ENCODE measurements around the gene ZNF142. TPM values are rescaled to one million over a fixed set of nuclear protein-coding genes. Genes with fewer than 3 reads are reported as not detected.

ZNF142 gene
- total and polyA plus RNA-seq, 4 donors = 10.8 to 25.8 (median 19.2) TPM

DNA sequence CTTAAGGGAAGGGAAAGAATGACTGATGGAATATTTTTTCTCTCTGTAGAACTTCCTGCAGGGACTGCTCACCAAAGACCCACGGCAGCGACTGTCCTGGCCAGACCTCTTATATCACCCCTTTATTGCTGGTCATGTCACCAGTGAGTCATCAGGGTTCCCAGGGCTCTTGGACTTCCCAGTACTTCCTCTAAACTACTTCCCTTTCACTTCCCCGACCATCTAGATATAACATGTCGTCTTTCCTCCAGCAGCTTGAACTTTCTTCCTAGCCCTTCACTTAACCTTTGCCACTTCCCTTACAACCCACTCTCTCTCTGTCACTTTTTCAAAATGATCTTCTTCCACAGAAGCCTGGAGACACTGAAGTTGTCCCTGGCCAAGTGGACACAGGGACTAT, 19.7 kb upstream of the ZNF142 start:
- Histone ChIP-seq H3K4me3 (ENCODE audit: low read depth, low read length) (no peak overlapping the region), H3K9me3 (ENCODE audit: control insufficient read depth, insufficient read depth, low read length) (no peaks in the 10 kb centered on the region), H3K27me3 (ENCODE audit: control insufficient read depth, insufficient read depth, low read length) (no peaks in the 10 kb centered on the region), H3K36me3 (ENCODE audit: control insufficient read depth, insufficient read depth, low read length) (peaks cover 63% of the 10 kb centered on the region), H3K4me1 (ENCODE audit: control insufficient read depth, insufficient read depth, low read length) (no peaks in the 10 kb centered on the region), H3K27ac (ENCODE audit: low read depth, low read length) (no peak overlapping the region)
- WGBS (ENCODE audit: insufficient coverage) = 88% methylated on average over 4 of the region's 4 CpGs
- no peak for DNase-seq (ENCODE audit: low read depth in 4 of 6, low spot score in 6 of 6)

DNA sequence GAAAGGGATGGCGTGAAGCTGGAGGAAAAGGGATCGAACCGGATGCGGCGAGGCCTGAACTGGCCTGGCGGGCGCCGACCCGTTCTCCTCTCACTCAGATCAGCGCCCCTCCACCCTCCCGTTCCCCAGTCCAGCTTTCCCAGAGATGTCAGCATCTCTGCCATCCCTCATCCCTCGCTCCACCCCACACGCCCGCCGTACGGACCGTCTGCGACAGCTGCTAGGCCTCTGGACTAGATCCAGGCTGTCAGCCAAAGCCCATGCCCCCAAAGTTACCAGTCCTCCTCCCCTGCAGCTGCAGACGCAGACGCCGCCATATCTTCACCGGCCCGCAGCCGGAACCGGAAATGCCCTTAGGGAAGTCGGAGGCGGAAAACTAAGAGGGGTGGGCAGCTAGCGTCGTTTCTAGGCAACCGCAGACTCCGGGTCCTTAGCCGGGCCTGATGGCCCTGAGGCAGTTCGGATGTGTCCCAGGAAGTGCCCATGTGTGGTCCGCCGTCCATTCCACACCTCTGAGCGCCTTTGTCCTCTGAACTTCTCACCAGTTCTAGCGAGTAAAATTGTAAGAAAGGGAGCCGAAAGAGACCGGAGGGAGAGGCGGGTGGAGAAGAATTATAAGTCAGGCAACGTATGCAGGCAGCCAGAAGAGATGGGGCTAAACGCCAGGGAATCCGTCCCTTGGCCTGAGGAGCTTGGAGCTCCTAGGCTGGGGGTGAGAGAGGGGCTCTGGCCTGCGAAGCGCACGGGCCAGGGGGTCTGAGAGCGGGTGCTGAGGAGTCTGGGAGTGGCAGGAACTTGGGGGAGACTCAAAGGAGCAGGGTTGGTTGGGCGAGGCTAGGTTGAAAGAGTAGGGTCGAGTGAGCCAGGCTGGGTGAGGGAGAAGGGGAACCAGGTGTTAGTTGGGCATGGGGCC, 12.5 kb upstream of the ZNF142 start, which contains the start of the genes RNF25 and STK36:
Gene RNF25, minus strand, starts transcription at position 349 of the 913 bp plus-strand sequence. Its CDS starts 32 bp downstream, at position 317.
Gene STK36, plus strand, starts transcription at position 433 of the 913 bp plus-strand sequence. CDS start 744 bp downstream, outside the sequence.
- peak within 1 kb of the TSS; percentile 93 for H3K4me3 ChIP-seq (ENCODE audit: low read depth, low read length)
- H3K36me3 ChIP-seq (ENCODE audit: control insufficient read depth, insufficient read depth, low read length) = peaks cover 36% of the 10 kb centered on the region
- WGBS (ENCODE audit: insufficient coverage) = under 1% methylated on average over 41 of the region's 49 CpGs
- no peaks in the 10 kb centered on the region for H3K27me3 ChIP-seq (ENCODE audit: control insufficient read depth, insufficient read depth, low read length)
- DNase-seq (ENCODE audit: low read depth in 4 of 6, low spot score in 6 of 6) = peak; percentile 83 to 98 (median 86)
- peaks cover 16% of the 10 kb centered on the region for H3K4me1 ChIP-seq (ENCODE audit: control insufficient read depth, insufficient read depth, low read length)
- H3K9me3 ChIP-seq (ENCODE audit: control insufficient read depth, insufficient read depth, low read length) = no peaks in the 10 kb centered on the region
- peak within 1 kb of the TSS; percentile 84 for H3K27ac ChIP-seq (ENCODE audit: low read depth, low read length)

DNA sequence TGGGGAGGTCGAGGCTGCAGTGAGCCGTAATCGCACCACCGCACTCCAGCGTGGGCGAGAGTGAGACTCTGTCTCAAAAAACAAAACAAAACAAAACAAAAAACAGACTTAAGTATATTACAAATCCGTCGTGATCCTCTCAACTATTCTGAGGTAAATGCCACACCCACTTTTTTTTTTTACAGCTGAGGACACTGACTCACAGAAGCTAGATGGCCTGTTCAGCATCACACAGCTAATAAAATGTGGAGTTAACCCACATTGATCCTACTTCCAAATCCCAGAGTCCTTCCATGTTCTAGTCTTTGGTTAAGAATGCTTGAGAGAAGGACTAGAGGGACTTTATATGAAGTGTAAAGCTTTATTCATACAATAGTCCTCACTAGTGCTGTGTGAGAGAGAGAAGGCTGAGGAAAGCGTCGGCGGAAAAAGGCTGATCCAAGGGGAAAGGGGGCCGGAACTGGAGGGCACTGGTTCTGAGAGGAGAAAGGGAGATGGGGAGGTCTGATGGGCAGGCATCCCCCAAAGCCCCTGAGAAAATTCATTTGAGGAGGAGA, 11.8 kb upstream of the ZNF142 start:
- H3K4me3 ChIP-seq (ENCODE audit: low read depth, low read length) = peak overlapping the region; percentile 93
- WGBS (ENCODE audit: insufficient coverage) = 40% methylated on average over 12 of the region's 12 CpGs
- H3K9me3 ChIP-seq (ENCODE audit: control insufficient read depth, insufficient read depth, low read length) = no peaks in the 10 kb centered on the region
- H3K27ac ChIP-seq (ENCODE audit: low read depth, low read length) = peak overlapping the region; percentile 84
- peaks cover 16% of the 10 kb centered on the region for H3K4me1 ChIP-seq (ENCODE audit: control insufficient read depth, insufficient read depth, low read length)
- H3K36me3 ChIP-seq (ENCODE audit: control insufficient read depth, insufficient read depth, low read length) = peaks cover 36% of the 10 kb centered on the region
- no peak for DNase-seq (ENCODE audit: low read depth in 4 of 6, low spot score in 6 of 6)
- no peaks in the 10 kb centered on the region for H3K27me3 ChIP-seq (ENCODE audit: control insufficient read depth, insufficient read depth, low read length)

DNA sequence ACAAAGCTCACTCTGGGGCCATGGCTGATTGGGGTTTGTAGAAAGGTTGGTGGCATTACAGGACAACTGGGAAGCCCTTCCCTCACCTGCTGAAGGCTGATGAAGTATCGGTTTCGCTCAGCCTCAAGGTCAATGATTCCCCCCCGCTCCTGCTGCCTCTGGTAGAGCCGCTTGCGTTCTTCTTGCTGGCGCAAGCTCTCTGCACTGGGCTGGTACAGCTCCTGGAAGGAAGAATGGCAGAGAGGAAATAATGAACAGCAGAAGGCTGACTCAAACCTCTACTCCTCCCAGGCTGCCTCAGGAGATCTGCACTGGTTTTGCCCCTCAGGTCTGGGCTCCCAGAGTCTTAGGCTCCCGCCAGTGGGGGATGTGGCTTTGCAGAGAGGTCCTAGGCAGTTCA, 5.2 kb upstream of the ZNF142 start:
- no peaks in the 10 kb centered on the region for H3K4me1 ChIP-seq (ENCODE audit: control insufficient read depth, insufficient read depth, low read length)
- H3K9me3 ChIP-seq (ENCODE audit: control insufficient read depth, insufficient read depth, low read length) = no peaks in the 10 kb centered on the region
- WGBS (ENCODE audit: insufficient coverage) = 100% methylated on average over 6 of the region's 7 CpGs
- no peak overlapping the region for H3K27ac ChIP-seq (ENCODE audit: low read depth, low read length)
- peaks cover 73% of the 10 kb centered on the region for H3K36me3 ChIP-seq (ENCODE audit: control insufficient read depth, insufficient read depth, low read length)
- no peaks in the 10 kb centered on the region for H3K27me3 ChIP-seq (ENCODE audit: control insufficient read depth, insufficient read depth, low read length)
- no peak overlapping the region for H3K4me3 ChIP-seq (ENCODE audit: low read depth, low read length)
- no peak for DNase-seq (ENCODE audit: low read depth in 4 of 6, low spot score in 6 of 6)

DNA sequence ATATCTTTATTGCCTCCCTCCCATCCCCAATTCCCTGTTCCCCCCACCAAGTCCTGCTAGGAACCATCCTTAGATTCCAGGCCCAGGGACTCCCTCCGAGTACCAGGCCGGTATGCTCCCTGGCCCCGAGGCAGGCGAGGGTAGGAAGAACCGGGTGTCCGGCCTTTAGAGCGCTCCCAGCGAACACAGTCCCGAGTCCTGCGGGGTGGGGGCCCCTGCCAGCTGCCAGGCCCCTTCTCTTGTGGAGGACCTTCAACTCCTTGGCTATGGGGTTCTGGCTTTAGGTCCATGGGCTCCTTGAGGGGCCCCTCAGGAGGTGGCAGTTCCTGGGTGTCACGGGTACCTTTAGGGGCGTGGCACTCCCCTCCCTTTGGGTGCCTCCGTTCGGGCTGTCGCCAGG, 4.5 kb upstream of the ZNF142 start:
- H3K4me3 ChIP-seq (ENCODE audit: low read depth, low read length) = no peak overlapping the region
- DNase-seq (ENCODE audit: low read depth in 4 of 6, low spot score in 6 of 6) = no peak
- no peaks in the 10 kb centered on the region for H3K9me3 ChIP-seq (ENCODE audit: control insufficient read depth, insufficient read depth, low read length)
- H3K4me1 ChIP-seq (ENCODE audit: control insufficient read depth, insufficient read depth, low read length) = peaks cover 2% of the 10 kb centered on the region
- H3K36me3 ChIP-seq (ENCODE audit: control insufficient read depth, insufficient read depth, low read length) = peaks cover 73% of the 10 kb centered on the region
- H3K27me3 ChIP-seq (ENCODE audit: control insufficient read depth, insufficient read depth, low read length) = no peaks in the 10 kb centered on the region
- no peak overlapping the region for H3K27ac ChIP-seq (ENCODE audit: low read depth, low read length)
- WGBS (ENCODE audit: insufficient coverage) = 89% methylated on average over 15 of the region's 15 CpGs

DNA sequence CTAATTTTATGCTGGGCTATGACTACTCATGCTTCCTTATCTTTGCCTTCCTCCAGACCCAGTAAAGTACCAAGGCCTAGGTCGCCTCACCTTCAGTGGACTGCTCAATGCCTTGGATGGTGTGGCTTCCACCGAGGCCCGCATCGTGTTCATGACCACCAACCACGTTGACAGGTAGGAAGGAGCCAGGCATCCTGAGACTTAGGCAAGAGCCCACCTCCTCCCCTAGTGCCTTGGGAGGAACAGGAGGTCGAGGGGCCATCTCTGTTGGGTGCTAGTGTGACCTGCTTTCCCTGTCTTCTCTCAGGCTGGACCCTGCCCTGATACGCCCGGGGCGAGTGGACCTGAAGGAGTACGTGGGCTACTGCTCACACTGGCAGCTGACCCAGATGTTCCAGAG, 3.4 kb upstream of the ZNF142 start:
- DNase-seq (ENCODE audit: low read depth in 4 of 6, low spot score in 6 of 6) = no peak
- Histone ChIP-seq H3K4me1 (ENCODE audit: control insufficient read depth, insufficient read depth, low read length) (peaks cover 11% of the 10 kb centered on the region), H3K27me3 (ENCODE audit: control insufficient read depth, insufficient read depth, low read length) (no peaks in the 10 kb centered on the region), H3K27ac (ENCODE audit: low read depth, low read length) (no peak overlapping the region), H3K4me3 (ENCODE audit: low read depth, low read length) (no peak overlapping the region), H3K9me3 (ENCODE audit: control insufficient read depth, insufficient read depth, low read length) (no peaks in the 10 kb centered on the region), H3K36me3 (ENCODE audit: control insufficient read depth, insufficient read depth, low read length) (peaks cover 69% of the 10 kb centered on the region)
- WGBS (ENCODE audit: insufficient coverage) = 93% methylated on average over 10 of the region's 10 CpGs

DNA sequence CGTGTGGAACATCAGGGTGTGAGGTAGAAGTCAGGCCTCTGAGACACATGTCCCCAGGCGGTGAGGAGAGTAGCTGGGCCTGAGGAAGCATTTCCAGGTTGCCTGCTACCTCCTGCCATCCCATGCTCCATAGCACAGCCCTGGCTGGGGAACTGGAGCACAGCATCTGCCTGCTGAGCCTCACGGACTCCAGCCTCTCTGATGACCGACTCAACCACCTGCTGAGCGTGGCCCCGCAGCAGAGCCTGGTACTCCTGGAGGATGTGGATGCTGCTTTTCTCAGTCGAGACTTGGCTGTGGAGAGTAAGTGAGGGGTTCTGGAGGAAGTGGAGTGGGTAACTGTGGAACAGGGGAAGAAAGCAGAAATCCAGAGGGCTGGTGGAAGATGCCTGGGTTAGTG, 3.0 kb upstream of the ZNF142 start:
- WGBS (ENCODE audit: insufficient coverage) = 90% methylated on average over 7 of the region's 7 CpGs
- no peak overlapping the region for H3K27ac ChIP-seq (ENCODE audit: low read depth, low read length)
- H3K4me3 ChIP-seq (ENCODE audit: low read depth, low read length) = no peak overlapping the region
- peaks cover 11% of the 10 kb centered on the region for H3K4me1 ChIP-seq (ENCODE audit: control insufficient read depth, insufficient read depth, low read length)
- no peak for DNase-seq (ENCODE audit: low read depth in 4 of 6, low spot score in 6 of 6)
- H3K9me3 ChIP-seq (ENCODE audit: control insufficient read depth, insufficient read depth, low read length) = no peaks in the 10 kb centered on the region
- peaks cover 68% of the 10 kb centered on the region for H3K36me3 ChIP-seq (ENCODE audit: control insufficient read depth, insufficient read depth, low read length)
- no peaks in the 10 kb centered on the region for H3K27me3 ChIP-seq (ENCODE audit: control insufficient read depth, insufficient read depth, low read length)

DNA sequence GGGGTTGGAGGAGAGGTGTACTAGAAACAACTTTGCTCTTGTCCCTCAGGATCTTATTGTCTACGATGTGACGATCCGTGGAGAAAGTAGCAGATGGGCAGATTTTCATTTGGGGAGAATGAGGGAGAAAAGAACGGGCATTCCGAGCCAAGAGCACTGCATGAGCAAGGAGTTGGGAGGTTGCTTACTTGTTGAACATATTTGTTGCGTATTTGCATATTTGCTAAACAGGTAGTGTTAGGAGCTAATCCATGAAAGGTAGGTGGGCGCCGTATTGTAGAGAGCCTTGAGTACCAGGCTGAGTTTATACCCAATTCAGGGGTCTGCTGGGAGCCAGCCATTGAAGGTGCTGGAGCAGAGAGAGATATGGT, 550 bp upstream of the ZNF142 start:
- H3K27ac ChIP-seq (ENCODE audit: low read depth, low read length) = no peak overlapping the region
- peaks cover 11% of the 10 kb centered on the region for H3K4me1 ChIP-seq (ENCODE audit: control insufficient read depth, insufficient read depth, low read length)
- no peaks in the 10 kb centered on the region for H3K27me3 ChIP-seq (ENCODE audit: control insufficient read depth, insufficient read depth, low read length)
- no peak for DNase-seq (ENCODE audit: low read depth in 4 of 6, low spot score in 6 of 6)
- H3K36me3 ChIP-seq (ENCODE audit: control insufficient read depth, insufficient read depth, low read length) = peaks cover 66% of the 10 kb centered on the region
- 19% methylated on average over 8 of the region's 8 CpGs for WGBS (ENCODE audit: insufficient coverage)
- H3K4me3 ChIP-seq (ENCODE audit: low read depth, low read length) = peak overlapping the region; percentile 69
- H3K9me3 ChIP-seq (ENCODE audit: control insufficient read depth, insufficient read depth, low read length) = no peaks in the 10 kb centered on the region

DNA sequence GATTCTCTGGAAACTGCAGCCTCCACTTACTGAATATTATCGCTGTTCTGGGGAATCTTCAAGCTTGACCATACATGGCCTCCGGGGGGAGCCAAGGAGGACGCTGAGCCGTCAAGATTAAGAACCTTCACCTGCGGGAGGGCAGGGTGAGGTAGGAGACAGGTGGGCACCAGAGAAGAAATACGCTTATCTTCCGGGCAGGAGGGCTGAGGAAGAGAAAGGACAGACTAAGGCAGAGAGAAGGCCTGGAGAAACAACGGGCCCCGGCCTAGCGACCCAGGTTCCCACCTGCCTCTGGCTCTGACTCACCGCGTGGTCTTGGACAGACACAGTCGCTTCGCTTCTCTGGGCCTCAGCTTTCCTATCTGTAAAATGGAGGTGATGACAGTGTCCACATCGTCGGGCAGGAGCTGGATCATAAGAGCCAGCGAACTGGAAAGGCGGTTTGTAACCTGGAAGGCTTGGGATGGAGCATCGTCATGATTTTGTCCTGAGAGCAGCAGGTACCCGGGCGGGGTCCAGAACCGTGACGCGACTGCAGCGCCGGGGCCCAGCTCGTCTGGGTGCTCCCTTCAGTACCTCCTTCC, 659 bp downstream of the ZNF142 start:
- no peaks in the 10 kb centered on the region for H3K9me3 ChIP-seq (ENCODE audit: control insufficient read depth, insufficient read depth, low read length)

More for the DNA sequence above, 659 bp downstream of the ZNF142 start:
- Histone ChIP-seq H3K4me3 (ENCODE audit: low read depth, low read length) (peak overlapping the region; percentile 69), H3K27me3 (ENCODE audit: control insufficient read depth, insufficient read depth, low read length) (no peaks in the 10 kb centered on the region), H3K4me1 (ENCODE audit: control insufficient read depth, insufficient read depth, low read length) (peaks cover 11% of the 10 kb centered on the region), H3K36me3 (ENCODE audit: control insufficient read depth, insufficient read depth, low read length) (peaks cover 58% of the 10 kb centered on the region), H3K27ac (ENCODE audit: low read depth, low read length) (peak overlapping the region; percentile 36)
- peak in 2 of 6 donors; percentile 30 to 54 for DNase-seq (ENCODE audit: low read depth in 4 of 6, low spot score in 6 of 6)
- WGBS (ENCODE audit: insufficient coverage) = 1% methylated on average over 27 of the region's 27 CpGs
